PC-9 (cell line): Measurements from ENCODE around the gene MAML3.

Experiments
- CTCF ChIP-seq: fragments of 200-600 bp; sonication (generic); conservative IDR thresholded peaks from 2 replicates; pipeline ENCODE4 v1.6.1; 2017; ENCODE audit warnings: mixed run types, antibody characterized with exemption, mild to moderate bottlenecking, moderate library complexity
- EZH2 ChIP-seq: fragments of 200-600 bp; sonication (generic); IDR thresholded peaks from 2 replicates; pipeline ENCODE4 v1.8.0; 2017; ENCODE audit warnings: antibody characterized with exemption, low read depth

- TF ChIP-seq CTCF (no peak), EZH2 (no peak)
Measured at GRCh38 chr4:140080883-140081282, 73.1 kb downstream of the MAML3 start.
